Heart left ventricle (tissue), 13 donors: Measurements from ENCODE around the gene HAUS8.

Experiments
- CTCF ChIP-seq, 12 donors: fragments of 200-600 bp; sonication (generic) in 4 of 12; IDR thresholded peaks; one replicate each; pipeline versions ENCODE4 v1.5.0 to v1.8.0; 2018 to 2022; ENCODE audit warnings: antibody characterized with exemption in 12 of 12, mild to moderate bottlenecking in 5 of 12
- POLR2A ChIP-seq, 2 donors: fragments of 450-650 bp; IDR thresholded peaks; one replicate each; pipeline ENCODE4 v1.6.1; 2017; ENCODE audit warnings: antibody characterized with exemption in 2 of 2, mild to moderate bottlenecking in 2 of 2, moderate library complexity in 2 of 2
- donor health status: ischemic (EF 13 %, LVEDD 7.1; RV severe dilation, severe dysfunction).
- donor health status: DM: no; HTN: yes; CAD: no.
- donor health status: DM: no; HTN: no; CAD: no.
- donor health status: ischemic (EF 25% LVEDD 6.9; RV normal size, moderate dysfunction).
- donor health status: ischemic (EF 25% LVEDD 5.7; RV mildly dilated, moderate dysfunction).
- donor health status: ischemic (EF 35%, LVEDD 5.7; RV mildly dilated, moderate dysfunction).
- donor health status: nonischemic (EF 11% LVEDD 7.7; RV severe dilation, severe dysfunction).
- donor health status: DM: yes; HTN: yes; CAD: no.
- donor health status: PGD.
- donor health status: ischemic (EF 29% LVEDD 5.4; RV normal size, mild dysfunction).
- donor health status: nonischemic (EF 23%, LVEDD 6.1; RV moderate dilation, normal function).

GRCh38 chr19:17092696-17093095, 17.4 kb upstream of the HAUS8 start:
- TF ChIP-seq CTCF (IDR thresholded peaks at IDR 0.05) (no peak), POLR2A (IDR thresholded peaks at IDR 0.05) (no peak)
